Naive thymus-derived CD8-positive, alpha-beta T cell (primary cell): ENCODE data around the gene ANKRD26. TPM values are rescaled to one million over a fixed set of nuclear protein-coding genes. Genes with fewer than 3 reads are reported as not detected.

Experiments used
- ATAC-seq, 2 donors: fragments of 150-1000 bp; cut with Tn5 transposase in 1 of 2; sonication (Bioruptor Pico), chemical (Tn5 transposase) in 1 of 2; 1 replicate in 1 of 2; 2 replicates in 1 of 2; pipeline ENCODE4 v1.10.0; 2021; ENCODE audit warnings: mild to moderate bottlenecking in 2 of 2, moderate library complexity in 2 of 2
- POLR2A ChIA-PET: fragments of 350-600 bp; sonication (Branson Sonifier 250); formaldehyde crosslinking; loops from one replicate; lab custom pipeline; 2021; ENCODE audit warnings: antibody characterized with exemption; lab: Charles Lee
- DNase-seq, 10 donors: peaks; one replicate each; pipeline versions ENCODE4 v3.0.0 to v3.0.0-alpha.2; 2020 to 2022
- H3K27ac Mint-ChIP-seq, 10 donors: one replicate each; pipeline ENCODE4 v1.8.0; 2020 to 2022; ENCODE audit warnings: mild to moderate bottlenecking in 10 of 10, mixed read lengths in 10 of 10, moderate library complexity in 4 of 10, inconsistent platforms in 1 of 10
- H3K27me3 Mint-ChIP-seq, 5 donors: one replicate each; pipeline ENCODE4 v1.8.0; 2021 to 2022; ENCODE audit warnings: mixed read lengths in 5 of 5
- H3K36me3 Mint-ChIP-seq, 3 donors: one replicate each; pipeline ENCODE4 v1.8.0; 2020 to 2022; ENCODE audit warnings: mixed read lengths in 3 of 3, mild to moderate bottlenecking in 2 of 3, inconsistent platforms in 1 of 3
- H3K4me1 Mint-ChIP-seq, 4 donors: one replicate each; pipeline ENCODE4 v1.8.0; 2021 to 2022; ENCODE audit warnings: mixed read lengths in 4 of 4
- H3K4me3 Mint-ChIP-seq, 10 donors: one replicate each; pipeline ENCODE4 v1.8.0; 2020 to 2022; ENCODE audit warnings: mild to moderate bottlenecking in 10 of 10, mixed read lengths in 10 of 10, moderate library complexity in 6 of 10, inconsistent platforms in 1 of 10
- H3K9me3 Mint-ChIP-seq, 9 donors: one replicate each; pipeline ENCODE4 v1.8.0; 2020 to 2022; ENCODE audit warnings: mixed read lengths in 9 of 9, mild to moderate bottlenecking in 3 of 9, inconsistent platforms in 1 of 9, moderate library complexity in 1 of 9
- polyA plus RNA-seq, 3 donors: library from polyadenylated mRNA; unstranded; fragments of 300-500 nt; fragmentation: Illumina TruSeq; gene quantifications; one replicate each; pipeline ENCODE4 v1.2.3, GENCODE V29; 2021
- total RNA-seq, 8 experiments: library from RNA in 2 of 8; stranded (reverse) in 2 of 8; gene quantifications; one replicate each; pipeline ENCODE4 v1.2.3 and lab custom pipeline; 2021 to 2026

The ANKRD26 gene
- total and polyA plus RNA-seq, 5 experiments from 2014 or later = 1.9 to 16.2 (median 2.9) TPM

DNA sequence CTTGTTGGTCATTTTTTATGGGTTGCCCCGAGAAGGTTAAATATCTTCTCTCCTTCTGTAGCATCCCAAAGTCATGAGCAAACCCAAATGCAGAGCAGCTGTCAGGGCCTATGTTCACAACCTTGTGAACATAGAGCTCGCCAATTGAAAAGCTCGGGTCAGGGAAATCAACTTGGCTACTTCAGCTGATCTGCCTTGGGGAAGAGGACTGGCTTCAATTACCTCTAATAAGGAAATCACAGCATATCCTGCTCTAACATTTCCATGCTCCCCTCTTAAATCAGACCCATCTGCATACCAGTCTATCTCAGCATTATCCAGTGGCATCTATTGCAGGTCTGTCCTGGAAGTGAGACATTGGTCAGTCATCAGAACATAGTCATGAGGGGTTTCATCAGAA lies 105.6 kb downstream of the ANKRD26 start:
- no peak for ATAC-seq
- POLR2A ChIA-PET = no interaction called here
- H3K27me3 Mint-ChIP-seq = no peaks in the 10 kb centered on the region
- peaks cover 0 to 6% (median 2%) of the 10 kb centered on the region in 9 donors for H3K9me3 Mint-ChIP-seq
- H3K27ac Mint-ChIP-seq = no peak overlapping the region
- peaks cover 0 to 26% (median 12%) of the 10 kb centered on the region in 3 donors for H3K36me3 Mint-ChIP-seq
- H3K4me3 Mint-ChIP-seq = no peak overlapping the region
- peaks cover 0 to 3% (median 2%) of the 10 kb centered on the region in 4 donors for H3K4me1 Mint-ChIP-seq
- no peak for DNase-seq

DNA sequence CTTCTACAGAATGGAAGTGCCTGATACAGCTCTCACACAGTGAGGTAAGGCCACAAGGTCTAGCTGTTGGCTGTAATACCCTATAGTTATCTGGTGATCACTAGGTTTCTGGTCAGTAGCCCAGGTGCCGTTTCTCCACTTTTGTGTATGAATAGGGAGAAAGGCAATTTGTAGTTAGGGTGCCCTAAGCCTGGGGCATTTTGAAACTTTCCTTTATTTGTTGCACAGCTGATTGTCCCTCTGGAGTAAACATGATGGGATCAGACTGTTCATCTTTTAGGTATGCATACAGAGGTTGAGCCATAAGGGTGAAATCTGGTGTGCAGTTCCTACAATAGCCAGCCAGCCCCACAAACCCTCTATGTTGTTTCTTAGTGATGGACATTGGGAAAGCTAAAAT lies 112.4 kb downstream of the ANKRD26 start:
- no peaks in the 10 kb centered on the region for H3K4me1 Mint-ChIP-seq
- H3K4me3 Mint-ChIP-seq = no peak overlapping the region
- no peak for ATAC-seq
- peaks cover 0 to 22% (median 4%) of the 10 kb centered on the region in 3 donors for H3K36me3 Mint-ChIP-seq
- no peaks in the 10 kb centered on the region for H3K27me3 Mint-ChIP-seq
- no peak for DNase-seq
- H3K27ac Mint-ChIP-seq = no peak overlapping the region
- POLR2A ChIA-PET = no interaction called here
- H3K9me3 Mint-ChIP-seq = peaks cover 0 to 4% (median 0%) of the 10 kb centered on the region in 9 donors

DNA sequence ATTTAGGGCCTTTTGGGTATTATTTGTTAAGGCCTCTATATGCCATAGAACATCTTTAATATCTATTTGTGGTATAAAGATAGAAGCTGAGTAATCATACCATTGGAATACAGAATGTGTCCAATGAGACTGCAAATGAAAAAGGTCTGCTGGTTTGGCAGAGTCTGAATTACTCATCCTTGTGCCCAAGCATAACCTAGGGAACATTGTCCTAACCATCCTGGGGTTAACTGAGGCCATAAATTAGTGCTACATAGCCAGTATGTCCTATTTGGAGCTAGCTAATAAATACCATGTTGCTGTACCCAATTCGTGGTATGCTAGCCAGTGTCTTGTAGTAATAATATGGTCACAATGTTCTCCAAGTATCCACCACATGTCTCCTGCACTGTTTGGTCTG lies 117.1 kb downstream of the ANKRD26 start:
- POLR2A ChIA-PET = no interaction called here
- no peak overlapping the region for H3K27ac Mint-ChIP-seq

DNA sequence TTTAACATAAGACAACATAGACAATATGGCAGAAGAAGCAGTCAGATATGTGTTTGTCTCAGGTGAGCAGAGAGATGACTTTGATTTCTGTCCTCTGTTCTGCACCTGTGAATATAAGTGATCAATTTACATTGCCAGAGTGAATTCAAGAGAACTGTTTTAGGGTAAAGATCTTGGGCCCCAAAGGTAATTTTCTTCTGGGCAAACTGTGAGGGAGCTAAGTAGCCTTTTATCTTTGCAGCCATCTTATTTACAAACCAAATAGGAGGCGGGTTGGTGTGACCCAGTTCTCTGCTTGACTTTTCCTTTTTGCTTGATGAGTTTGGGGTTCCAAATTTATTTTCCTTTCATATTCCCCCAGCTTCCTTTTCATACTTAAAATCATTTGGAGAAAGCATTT lies 118.2 kb downstream of the ANKRD26 start:
- H3K27me3 Mint-ChIP-seq = no peaks in the 10 kb centered on the region
- POLR2A ChIA-PET = no interaction called here
- H3K9me3 Mint-ChIP-seq = no peaks in the 10 kb centered on the region
- no peak overlapping the region for H3K4me3 Mint-ChIP-seq
- no peak overlapping the region for H3K27ac Mint-ChIP-seq
- H3K36me3 Mint-ChIP-seq = peaks cover 4 to 34% (median 15%) of the 10 kb centered on the region in 3 donors
- no peak for DNase-seq
- no peaks in the 10 kb centered on the region for H3K4me1 Mint-ChIP-seq
- no peak for ATAC-seq

More for the DNA sequence above, 117.1 kb downstream of the ANKRD26 start:
- peaks cover 4 to 37% (median 15%) of the 10 kb centered on the region in 3 donors for H3K36me3 Mint-ChIP-seq
- H3K4me3 Mint-ChIP-seq = no peak overlapping the region
- ATAC-seq (no peak), DNase-seq (no peak)
- H3K4me1 Mint-ChIP-seq = no peaks in the 10 kb centered on the region
- peaks cover 0 to 4% (median 0%) of the 10 kb centered on the region in 9 donors for H3K9me3 Mint-ChIP-seq
- no peaks in the 10 kb centered on the region for H3K27me3 Mint-ChIP-seq

DNA sequence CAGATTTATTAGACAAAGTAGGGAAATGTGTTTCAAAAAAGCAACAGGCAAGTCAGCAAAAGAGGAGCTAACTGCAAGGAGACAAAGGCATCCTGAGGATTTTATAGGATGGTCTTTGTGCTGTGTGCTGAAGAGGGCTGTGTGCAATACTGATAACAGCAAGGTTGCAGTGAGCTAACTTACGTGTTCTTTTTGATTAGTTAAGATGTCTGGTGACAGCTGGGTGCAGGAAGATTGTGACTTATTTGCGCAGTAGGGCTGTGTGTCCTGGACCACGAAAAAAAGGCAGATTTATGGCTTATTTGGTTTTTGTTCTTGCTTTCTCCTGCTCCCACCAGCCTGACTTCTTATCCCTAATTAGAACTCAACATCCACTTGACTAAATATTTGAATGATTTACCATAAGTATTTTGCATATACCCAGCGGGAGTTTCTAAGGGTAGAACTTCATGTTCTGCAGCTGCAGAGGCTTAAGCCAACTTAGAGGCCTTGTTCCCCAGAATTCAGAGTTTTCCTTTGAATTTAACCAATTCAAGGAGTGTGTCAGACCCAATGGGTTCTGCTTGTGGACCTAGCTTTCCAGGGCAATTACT lies 119.0 kb downstream of the ANKRD26 start:
- Mint-ChIP-seq H3K27me3 (no peaks in the 10 kb centered on the region), H3K9me3 (no peaks in the 10 kb centered on the region), H3K4me1 (no peaks in the 10 kb centered on the region), H3K36me3 (peaks cover 4 to 35% (median 15%) of the 10 kb centered on the region in 3 donors), H3K27ac (no peak overlapping the region), H3K4me3 (no peak overlapping the region)
- ATAC-seq (no peak), DNase-seq (no peak)
- POLR2A ChIA-PET = no interaction called here

DNA sequence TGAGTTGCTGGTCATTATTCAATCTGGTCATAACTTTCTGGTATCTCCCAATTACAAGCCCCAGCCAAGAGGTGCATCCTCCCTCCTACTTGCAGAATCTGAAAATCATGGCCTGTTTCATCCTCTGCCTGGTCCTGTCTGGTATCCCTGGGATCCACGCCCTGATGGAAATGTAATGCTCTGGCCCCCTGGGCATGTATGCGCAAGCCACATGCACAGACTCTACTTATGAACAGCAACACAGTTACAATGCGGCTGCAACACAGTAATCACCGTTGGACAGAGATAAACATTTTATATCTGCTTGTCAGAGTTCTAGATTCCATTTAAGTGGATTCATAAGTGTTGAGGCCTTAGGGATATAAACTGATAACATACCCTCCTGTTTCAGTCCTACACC lies 121.8 kb downstream of the ANKRD26 start:
- no peak for DNase-seq
- H3K36me3 Mint-ChIP-seq = peaks cover 4 to 29% (median 23%) of the 10 kb centered on the region in 3 donors
- no peak for ATAC-seq
- no peaks in the 10 kb centered on the region for H3K4me1 Mint-ChIP-seq
- H3K27me3 Mint-ChIP-seq = no peaks in the 10 kb centered on the region
- H3K9me3 Mint-ChIP-seq = no peaks in the 10 kb centered on the region
- no peak overlapping the region for H3K4me3 Mint-ChIP-seq
- H3K27ac Mint-ChIP-seq = no peak overlapping the region
- POLR2A ChIA-PET = no interaction called here

DNA sequence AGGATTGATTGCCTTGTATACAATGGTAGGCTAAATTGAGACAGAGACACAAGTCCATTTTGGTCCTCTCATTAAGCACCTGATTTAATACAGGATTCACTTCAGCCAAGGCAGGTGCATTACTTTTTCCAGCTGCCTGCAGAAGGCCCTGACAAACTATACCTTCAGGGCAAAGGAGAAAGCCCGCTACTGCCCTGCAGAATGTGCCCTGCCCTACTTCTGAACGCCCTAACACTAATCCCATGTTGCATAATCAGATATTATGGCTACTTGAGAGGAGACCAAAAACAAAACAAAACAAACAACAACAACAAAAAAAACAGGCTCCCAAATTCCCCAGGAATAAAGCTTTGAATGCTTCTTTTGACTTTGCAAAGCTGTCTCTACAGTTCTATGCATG lies 122.7 kb downstream of the ANKRD26 start:
- no peak overlapping the region for H3K4me3 Mint-ChIP-seq
- H3K27ac Mint-ChIP-seq = no peak overlapping the region
- H3K27me3 Mint-ChIP-seq = no peaks in the 10 kb centered on the region
- H3K9me3 Mint-ChIP-seq = no peaks in the 10 kb centered on the region
- no peaks in the 10 kb centered on the region for H3K4me1 Mint-ChIP-seq
- ATAC-seq (no peak), DNase-seq (no peak)
- POLR2A ChIA-PET = no interaction called here
- peaks cover 4 to 29% (median 23%) of the 10 kb centered on the region in 3 donors for H3K36me3 Mint-ChIP-seq

DNA sequence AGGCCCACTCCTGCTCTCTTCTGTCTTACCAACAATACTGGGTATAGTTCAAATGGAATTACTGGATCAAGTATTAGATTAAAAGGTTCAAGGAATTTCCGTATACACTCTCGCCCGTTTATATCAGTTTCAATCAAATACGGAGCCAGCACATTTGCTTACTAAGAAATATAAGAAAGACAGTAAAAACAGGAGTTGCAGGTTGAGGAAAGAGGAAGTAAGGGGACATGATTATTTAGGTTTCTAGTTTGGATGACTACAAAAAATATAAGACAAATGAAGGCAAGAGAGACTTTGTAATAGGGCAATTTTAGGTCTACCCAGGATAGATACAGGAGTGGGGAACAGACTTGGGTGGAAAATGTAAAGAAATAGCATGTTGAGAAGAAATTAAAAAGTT lies 129.6 kb downstream of the ANKRD26 start:
- H3K36me3 Mint-ChIP-seq = peaks cover 32 to 38% (median 32%) of the 10 kb centered on the region in 3 donors

DNA sequence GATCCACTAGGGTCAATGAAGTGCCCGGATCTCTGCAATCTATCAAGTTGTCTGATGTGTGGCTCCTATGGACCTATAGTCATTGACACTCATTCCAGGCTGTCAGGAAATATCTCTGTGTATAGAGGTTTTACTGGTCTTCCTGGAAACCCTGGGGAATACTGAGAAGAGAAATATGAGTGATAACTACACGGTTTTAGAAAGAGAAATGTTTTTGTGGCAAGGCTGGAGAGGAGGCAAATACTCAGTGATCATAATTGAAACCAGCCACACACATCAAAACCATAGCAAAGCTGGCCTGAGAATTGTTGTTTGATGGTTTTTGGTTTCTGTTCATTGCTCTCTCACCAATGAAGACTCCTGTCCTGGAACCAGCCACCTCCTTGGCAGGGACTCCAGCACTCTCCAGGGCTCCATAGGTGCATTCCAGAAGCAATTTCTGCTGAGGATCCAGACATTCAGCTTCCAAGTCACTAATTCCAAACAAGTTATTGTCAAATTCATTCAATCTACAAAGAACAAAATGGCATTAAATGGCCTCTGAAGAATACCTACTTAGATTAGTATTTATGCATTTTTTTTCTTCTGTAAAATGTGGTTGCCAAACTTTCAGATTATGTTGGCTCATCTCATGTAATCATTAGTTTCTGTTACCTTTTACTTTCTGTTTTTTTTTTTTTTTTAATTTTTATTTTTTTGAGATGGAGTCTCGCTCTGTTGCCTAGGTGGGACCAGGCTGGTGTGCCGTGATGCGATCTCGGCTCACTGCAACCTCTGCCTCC lies 131.0 kb downstream of the ANKRD26 start:
- no peak for ATAC-seq
- POLR2A ChIA-PET = no interaction called here
- DNase-seq = no peak
- Mint-ChIP-seq H3K27me3 (no peaks in the 10 kb centered on the region), H3K36me3 (peaks cover 34 to 43% (median 38%) of the 10 kb centered on the region in 3 donors), H3K27ac (peak overlapping the region in 1 of 10 donors; percentile 40), H3K4me1 (no peaks in the 10 kb centered on the region), H3K4me3 (no peak overlapping the region), H3K9me3 (peaks cover 0 to 2% (median 0%) of the 10 kb centered on the region in 9 donors)

More for the DNA sequence above, 129.6 kb downstream of the ANKRD26 start:
- no peak overlapping the region for H3K4me3 Mint-ChIP-seq
- H3K27ac Mint-ChIP-seq = no peak overlapping the region
- no peaks in the 10 kb centered on the region for H3K27me3 Mint-ChIP-seq
- DNase-seq (no peak), ATAC-seq (no peak)
- H3K9me3 Mint-ChIP-seq = peaks cover 0 to 2% (median 0%) of the 10 kb centered on the region in 9 donors
- POLR2A ChIA-PET = no interaction called here
- H3K4me1 Mint-ChIP-seq = no peaks in the 10 kb centered on the region

DNA sequence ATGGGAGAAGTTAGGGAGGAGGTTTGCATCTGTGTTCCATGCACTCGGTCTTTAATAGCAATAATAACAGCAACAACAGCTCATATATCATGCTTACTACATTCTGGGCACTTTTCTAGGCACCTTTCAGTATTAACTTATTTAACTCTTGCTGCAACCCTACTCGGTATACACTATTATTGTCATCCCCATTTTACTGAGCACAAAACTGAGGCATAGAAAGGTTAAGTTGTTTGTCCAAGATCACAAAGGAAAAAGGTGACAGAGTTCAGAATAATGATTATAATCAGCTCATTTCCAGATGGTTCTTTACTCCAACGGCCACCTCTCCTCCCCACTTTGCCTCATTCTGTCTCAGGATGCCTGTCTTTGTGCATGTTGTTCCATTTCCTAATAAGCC lies 137.5 kb downstream of the ANKRD26 start:
- POLR2A ChIA-PET = no interaction called here
- peaks cover 38 to 52% (median 39%) of the 10 kb centered on the region in 3 donors for H3K36me3 Mint-ChIP-seq

DNA sequence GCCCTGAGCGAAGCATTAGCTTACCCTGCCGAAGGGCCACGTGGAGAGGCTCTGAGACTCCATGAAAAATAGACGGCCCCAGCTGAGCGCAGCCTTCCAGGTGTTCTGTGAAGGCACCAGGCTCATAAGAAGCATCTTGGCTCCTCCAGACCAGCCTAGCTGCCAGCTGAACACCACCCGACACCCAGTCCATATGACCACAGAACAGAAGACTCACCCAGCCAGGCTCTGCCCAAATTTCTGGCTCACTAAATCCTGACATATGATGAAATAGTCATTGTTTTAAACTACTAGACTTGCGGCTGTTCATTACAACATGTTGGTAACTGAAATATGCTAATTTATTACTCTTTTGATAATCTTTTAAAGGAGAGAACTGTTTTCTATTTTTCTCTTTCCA lies 140.0 kb downstream of the ANKRD26 start:
- DNase-seq = no peak
- POLR2A ChIA-PET = no interaction called here
- no peak for ATAC-seq
- peaks cover 14 to 29% (median 23%) of the 10 kb centered on the region in 3 donors for H3K36me3 Mint-ChIP-seq
- H3K27ac Mint-ChIP-seq = no peak overlapping the region
- peaks cover 0 to 1% (median 0%) of the 10 kb centered on the region in 4 donors for H3K4me1 Mint-ChIP-seq
- H3K27me3 Mint-ChIP-seq = no peaks in the 10 kb centered on the region
- peaks cover 0 to 3% (median 0%) of the 10 kb centered on the region in 9 donors for H3K9me3 Mint-ChIP-seq
- no peak overlapping the region for H3K4me3 Mint-ChIP-seq

More for the DNA sequence above, 137.5 kb downstream of the ANKRD26 start:
- no peak for ATAC-seq
- Mint-ChIP-seq H3K27me3 (no peaks in the 10 kb centered on the region), H3K9me3 (peaks cover 0 to 3% (median 0%) of the 10 kb centered on the region in 9 donors), H3K4me3 (no peak overlapping the region), H3K27ac (no peak overlapping the region), H3K4me1 (peaks cover 0 to 1% (median 0%) of the 10 kb centered on the region in 4 donors)
- DNase-seq = no peak

DNA sequence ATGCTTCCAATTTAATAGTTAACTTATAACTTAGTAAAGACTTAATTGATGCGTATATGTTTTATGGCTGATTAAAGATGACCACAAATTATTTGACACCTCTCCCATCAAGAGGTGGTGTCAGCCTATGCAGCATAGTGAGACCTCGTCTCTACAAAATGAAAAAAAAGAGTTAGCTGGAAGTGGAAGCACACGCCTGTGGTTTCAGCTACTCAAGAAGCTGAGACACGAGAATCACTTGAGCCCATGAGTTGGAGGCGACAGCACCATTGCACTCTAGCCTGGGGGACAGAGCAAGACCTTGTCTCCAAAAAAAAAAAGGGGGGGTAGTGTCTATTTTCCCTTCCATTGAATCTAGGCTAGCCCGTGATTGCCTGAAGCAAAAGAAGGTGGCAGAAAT lies 140.5 kb downstream of the ANKRD26 start:
- ATAC-seq = no peak
- Mint-ChIP-seq H3K27me3 (no peaks in the 10 kb centered on the region), H3K4me1 (peaks cover 0 to 1% (median 0%) of the 10 kb centered on the region in 4 donors), H3K4me3 (no peak overlapping the region), H3K36me3 (peaks cover 14 to 27% (median 21%) of the 10 kb centered on the region in 3 donors), H3K27ac (no peak overlapping the region), H3K9me3 (peaks cover 0 to 3% (median 0%) of the 10 kb centered on the region in 9 donors)
- POLR2A ChIA-PET = no interaction called here
- DNase-seq = no peak
